Kidney tubule cell (primary cell): ENCODE measurements around the gene HELB.
"Not testable (repeated sequence)": the region's sequence is repeated elsewhere in the genome, so short reads cannot be mapped to it uniquely, and the experiment has no call there.

Experiments
- DNase-seq: peaks from one replicate; pipeline ENCODE4 v3.0.0-alpha.2; 2018; ENCODE audit warnings: low spot score

HELB gene

DNA sequence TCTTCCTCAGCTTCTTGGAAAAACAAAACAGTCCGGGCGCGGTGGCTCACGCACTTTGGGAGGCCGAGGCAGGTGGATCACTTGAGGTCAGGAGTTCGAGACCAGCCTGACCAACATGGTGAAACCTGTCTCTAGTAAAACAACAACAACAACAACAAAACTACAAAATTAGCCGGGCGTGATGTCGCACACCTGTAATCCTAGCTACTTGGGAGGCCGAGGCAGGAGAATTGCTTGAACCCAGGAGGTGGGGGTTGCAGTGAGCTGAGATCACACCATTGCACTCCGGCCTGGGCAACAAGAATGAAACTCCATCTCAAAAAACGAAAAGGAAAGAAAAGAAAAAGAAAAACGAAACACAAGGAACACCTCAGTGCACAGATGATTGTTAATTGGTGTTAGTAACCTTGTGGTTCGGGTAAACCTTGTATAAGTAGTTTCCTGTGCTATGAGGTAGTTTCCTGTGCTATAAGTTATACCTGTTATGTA, 1.1 kb downstream of the HELB start:
- not testable (repeated sequence) for DNase-seq

DNA sequence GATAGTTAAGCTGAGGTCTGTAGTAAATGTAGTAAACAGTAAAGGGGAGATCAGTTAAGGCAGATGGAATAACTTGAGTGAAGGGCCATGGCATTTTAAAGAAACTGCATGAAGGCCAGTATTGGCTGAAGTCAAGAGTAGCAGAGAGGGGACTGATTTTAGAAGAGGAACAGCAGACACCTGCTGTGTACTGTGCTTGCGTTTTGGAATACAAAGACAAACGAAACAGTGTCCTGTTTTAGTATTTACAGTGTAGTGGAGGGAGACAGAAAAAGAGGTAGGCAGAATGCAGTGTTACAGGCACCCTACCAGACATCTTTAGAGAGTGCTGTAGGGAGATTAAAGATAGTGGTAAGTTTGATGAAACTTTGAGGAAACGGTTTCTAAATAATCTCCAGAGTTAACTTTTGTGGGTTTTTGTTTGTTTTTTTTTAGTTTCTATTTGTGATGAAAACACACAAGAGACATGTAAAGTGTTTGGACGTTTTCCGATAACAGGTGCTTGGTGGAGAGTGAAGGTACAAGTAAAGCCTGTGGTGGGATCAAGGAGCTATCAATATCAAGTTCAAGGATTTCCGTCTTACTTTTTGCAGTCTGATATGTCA, 2.1 kb downstream of the HELB start:
- DNase-seq, result no peak

DNA sequence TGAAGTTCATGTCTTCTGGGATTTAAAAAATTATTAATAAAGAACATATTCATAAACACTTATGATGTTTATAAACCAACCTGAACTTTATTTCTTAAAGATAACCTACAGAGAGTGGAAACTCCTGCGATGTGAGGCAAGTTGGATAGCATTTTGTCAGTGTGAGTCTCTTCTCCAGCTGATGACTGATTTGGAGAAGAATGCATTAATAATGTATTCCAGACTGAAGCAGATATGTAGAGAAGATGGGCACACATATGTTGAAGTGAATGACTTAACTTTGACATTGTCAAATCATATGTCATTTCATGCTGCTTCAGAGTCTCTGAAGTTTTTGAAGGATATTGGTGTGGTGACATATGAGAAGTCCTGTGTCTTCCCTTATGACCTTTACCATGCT, 7.3 kb downstream of the HELB start:
- no peak for DNase-seq

DNA sequence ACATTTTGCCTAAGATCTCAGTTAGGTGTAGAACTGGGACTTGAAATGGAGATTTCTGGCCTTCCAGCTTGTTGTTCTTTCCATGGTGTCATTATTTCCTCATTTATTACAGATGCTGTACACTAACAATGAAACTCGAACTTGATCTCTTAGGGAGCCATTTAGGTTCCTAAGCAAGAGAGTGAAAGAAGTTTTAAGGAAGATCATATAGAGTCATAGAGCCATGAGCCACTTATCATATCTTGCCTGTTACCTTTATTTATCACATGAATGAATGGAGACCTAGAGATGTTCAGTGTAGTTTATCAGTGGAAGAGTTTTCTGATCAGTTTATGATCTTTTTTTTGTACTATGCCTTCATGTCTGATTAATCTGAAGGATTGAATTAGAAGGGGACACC, 9.9 kb downstream of the HELB start:
- DNase-seq, result no peak

DNA sequence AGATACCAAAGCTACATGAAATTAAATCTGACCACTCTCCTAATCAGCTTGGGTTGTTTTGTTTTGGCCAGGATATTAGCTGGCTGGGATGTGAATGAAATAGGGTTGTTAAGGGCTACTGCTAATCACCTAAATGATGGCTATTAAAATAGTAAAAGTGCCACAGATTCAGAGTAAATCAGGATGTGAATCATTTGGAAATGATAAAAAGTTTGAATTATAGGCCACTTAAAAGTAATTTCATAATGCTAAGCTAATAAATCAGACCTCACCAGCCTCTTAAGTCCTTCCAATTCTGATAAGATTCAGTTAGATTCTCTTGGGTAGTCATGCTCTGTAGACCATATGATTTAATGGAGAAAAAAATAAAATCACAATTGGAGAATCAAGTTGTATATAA, 12.0 kb downstream of the HELB start:
- no peak for DNase-seq

DNA sequence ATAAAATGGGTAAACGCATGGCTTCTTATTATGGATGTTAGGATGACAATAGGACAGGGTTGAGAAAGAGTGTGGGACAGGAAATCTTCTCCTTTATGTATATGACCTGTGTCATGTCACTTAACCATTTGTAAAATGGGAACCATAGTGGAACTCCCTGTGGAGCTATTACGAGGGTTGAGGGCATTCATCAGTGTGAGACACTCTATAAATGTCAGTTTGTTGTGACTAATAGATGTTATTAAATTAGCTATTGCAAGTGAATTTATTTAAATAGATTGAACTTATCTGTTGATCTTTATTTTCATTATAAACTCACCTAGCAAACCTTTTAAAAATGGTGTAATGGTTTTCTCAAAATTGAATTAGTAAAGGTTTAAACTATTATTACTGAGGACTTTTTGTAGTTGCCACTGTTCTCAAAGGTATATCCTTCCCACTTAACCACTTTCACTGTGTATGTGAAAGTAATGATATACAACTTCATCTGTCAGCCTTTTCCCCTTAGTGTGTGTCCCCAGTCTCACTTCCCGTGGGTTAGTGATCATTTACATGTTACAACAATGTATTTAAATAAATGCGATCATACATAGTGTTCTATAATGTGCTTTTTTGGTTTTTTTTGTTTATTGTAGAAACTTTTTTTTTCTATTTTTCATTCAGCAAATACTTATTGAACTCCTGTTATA, 17.1 kb downstream of the HELB start:
- no peak for DNase-seq

DNA sequence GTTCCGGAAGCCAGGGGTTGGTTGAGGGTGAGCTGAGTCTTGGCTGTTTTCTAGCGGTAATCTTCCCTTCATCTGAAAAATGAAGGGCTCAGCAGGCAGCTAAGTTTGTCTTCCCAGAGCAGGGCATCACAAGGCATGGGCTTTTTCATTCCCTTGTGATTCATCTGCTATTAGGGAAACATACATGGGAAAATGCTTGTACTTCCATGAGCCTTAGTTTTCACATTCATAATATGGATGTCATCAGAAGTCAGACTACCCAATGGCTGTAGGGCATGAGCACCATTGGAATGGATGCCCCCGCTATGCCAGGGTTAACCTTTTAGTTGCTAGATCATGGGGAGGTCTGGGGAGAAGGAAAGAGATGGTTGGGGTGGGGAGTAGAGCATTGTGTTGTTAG, 18.7 kb downstream of the HELB start:
- no peak for DNase-seq

DNA sequence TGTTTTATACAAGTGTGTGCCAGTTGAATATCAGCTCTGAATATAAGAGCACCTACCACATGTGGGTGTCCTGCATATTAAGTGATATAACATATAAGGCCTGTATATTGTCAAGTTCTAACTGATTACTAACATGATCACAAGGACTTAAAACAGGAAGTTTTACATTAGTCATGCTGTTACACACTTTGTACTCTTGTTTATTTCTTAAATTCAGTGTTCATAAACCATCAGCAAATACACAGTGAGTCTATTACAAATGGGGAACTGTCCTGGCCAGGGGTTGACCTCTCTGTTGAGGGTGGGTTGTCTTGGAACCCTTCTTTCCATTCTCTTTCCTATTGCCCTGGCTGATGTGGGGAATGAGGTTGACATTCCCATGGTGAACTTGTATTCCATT, 19.1 kb downstream of the HELB start:
- DNase-seq, result no peak

DNA sequence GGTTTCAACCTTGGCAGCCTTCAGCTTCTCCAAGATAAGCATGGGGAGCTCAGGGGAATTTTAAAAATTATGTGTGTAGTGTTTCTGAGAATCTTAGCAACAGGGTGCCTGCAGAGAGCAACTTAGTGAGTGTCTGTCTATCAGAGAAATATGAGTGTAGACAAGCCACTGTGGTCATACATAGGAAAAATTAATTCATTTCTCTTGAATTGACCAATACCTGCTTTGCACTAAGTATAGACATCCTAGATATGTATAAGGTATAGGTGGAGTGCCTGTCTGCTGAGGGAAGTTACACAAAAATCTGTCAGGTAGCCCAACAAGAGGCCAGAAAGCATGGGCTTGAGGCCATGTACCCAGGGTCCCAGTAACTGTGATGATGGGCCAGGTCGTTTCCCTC, 20.7 kb downstream of the HELB start:
- no peak for DNase-seq

DNA sequence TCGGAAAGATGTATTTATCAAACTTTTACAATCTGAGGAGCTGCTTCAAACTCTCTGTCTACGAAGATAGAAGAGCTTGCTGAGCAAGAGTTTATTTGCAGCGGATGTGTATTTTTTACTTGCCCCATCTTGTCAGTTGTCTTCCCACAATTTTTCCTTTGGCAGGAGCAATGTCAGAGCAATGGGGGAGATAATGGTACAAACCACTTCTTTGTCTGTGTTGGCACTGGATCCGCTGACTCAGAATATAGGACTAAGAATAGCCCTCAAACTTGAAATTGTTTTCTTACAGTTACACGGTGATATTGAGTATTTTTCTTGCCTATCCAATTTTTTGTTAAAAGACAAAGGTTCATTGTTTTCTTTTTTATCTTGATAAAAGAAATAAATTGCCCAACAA, 27.6 kb downstream of the HELB start:
- no peak for DNase-seq

DNA sequence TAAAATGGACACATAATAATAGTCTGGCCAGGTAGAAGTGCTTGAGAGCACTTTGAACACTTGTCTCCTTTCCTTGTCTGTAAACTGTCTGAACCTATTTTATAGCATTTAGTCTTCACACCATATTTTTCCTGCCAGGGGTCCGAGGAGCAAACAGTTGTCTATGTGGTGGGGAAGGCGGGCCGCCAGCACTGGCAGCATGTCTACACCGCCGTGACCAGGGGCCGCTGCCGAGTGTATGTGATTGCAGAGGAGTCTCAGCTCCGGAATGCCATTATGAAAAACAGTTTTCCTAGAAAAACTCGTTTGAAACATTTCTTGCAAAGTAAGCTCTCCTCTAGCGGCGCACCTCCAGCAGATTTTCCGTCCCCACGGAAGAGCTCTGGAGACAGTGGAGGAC, 28.7 kb downstream of the HELB start:
- no peak for DNase-seq

DNA sequence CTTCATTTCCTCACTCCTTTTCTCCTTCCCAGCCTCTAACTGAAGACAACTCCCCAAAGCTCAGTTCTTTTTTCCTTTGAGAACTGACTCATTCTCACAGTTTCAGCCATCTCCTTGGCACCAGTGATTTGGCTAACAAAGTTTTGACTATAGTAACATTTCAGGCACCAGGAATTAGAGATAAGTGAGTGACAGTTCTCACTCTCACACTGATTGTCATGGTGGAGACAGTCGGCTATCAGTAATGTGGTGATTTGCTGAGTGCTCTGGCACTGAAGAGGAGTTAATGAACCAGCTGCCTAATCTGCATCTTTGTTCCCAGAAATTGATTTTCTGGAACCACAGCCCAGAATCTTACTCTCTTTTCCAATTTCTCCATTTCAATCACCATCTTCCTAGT, 29.5 kb downstream of the HELB start:
- no peak for DNase-seq

DNA sequence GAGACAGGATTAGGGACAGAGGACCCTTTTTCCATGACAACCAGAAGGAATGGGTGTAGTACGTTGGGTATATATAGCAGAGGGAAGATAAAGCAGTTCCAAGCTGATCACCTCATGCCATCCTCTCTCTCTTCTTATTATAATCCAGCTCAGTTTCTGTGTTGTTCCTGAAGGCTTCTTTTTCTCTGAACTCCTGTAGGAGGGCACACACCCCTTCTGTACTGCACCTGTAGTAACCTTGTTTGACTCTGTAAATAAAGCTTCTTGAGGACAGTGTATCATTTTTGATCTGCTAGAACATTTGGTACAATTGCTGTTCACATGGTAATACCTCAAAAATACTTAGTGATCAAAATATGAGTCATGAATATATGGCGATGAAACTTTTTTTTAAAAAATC, 33.5 kb downstream of the HELB start:
- no peak for DNase-seq

DNA sequence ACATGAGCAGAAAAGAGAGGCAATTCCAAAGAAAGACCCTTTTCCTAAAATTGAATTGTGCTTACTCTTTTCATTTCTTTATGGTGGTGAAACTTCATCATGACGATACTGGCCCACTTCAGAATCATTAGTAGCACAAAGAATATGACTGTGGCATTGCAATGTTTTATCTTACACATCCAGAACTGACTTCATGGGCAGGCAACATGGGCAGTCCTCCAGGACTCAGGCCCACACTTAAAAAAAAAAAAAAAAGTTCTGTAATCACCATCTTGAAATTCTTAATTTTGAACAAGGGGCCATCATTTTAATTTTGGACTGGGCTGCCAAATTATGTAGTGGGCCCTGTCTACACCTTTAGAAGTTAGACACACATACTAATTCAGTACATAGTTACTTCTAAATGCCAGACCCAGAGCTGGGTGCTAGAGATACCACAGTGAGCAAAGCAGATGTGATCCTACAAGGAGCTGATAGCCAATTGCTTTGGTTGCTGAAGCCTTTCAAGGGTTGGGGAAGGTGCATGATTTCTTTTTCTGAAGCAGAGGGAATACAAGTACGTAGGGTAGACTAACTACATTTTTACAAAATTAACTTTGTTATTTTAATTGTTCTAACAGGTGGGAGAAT, 35.2 kb downstream of the HELB start:
- DNase-seq, result no peak

DNA sequence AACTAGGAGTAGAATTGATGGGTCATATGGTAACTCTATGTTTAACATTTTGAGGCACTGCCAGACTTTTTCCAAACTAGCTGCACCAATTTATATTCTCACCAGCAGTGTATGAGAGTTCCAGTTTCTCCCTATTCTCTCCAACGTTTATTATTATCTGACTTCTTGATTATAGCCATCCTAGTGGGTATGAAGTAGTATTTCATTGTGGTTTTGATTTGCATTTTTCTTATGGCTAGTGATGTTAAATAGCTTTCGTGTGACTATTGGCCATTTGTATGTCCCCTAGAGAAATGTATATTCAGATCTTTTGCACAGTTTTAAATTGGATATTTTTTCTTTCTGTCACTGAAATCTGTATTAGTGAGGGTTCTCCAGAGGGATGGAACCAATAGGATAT, 37.8 kb downstream of the HELB start:
- no peak for DNase-seq

DNA sequence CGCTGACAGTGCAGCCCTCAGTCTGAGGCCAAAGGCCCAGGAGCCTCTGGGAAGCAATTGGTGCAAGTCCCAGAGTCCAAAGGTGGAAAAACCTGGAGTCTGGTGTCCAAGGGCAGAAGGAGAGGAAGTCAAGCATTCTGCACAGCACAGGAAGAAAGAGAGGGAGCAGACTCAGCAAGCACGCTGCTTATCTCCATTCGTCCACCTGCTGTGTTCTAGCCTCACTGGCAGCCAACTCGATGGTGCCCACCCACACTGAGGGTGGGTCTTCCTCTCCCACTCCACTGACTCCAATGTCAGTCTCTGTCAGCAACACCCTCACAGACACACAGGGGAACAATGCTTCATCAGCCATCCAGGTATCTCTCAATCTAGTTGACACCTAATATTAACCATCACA, 38.8 kb downstream of the HELB start:
- no peak for DNase-seq

DNA sequence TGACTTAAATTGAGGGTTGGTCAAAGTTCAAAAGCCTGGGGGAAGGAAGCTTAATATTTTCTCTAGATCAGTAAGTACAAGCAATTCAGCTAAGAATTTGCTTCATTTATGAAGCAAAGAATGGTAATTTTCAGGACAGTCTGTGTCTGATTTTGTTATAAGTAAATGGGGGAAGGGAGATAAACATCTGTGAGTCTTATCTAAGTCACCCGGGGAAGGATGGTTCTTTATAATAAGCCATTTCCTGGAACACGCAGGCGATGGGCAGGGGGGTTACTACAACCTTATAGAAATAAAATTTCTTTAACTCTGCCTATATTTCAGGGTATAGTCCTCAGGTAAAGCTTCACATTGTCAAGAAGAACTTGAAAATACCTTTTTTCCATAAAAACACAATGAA, 42.9 kb downstream of the HELB start:
- no peak for DNase-seq

DNA sequence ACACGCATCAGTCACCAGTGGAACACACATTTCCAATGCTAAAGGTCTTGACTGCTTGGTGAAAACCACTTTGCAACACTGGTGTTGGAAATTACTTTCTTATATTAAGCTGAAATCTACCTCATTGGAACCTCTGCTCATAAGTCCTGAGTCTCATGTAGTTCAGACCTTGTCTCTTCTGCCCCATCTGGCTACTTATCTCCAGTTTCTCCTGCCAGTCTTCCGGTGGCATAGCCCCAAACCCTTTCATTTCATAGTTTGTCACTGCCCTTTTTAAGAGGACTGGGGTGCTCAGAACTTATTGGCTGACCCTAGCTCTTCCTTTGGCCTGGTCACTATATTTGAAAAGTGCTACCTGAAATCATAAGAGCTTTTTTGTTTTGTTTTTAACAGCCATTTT, 43.7 kb downstream of the HELB start:
- DNase-seq, result no peak

DNA sequence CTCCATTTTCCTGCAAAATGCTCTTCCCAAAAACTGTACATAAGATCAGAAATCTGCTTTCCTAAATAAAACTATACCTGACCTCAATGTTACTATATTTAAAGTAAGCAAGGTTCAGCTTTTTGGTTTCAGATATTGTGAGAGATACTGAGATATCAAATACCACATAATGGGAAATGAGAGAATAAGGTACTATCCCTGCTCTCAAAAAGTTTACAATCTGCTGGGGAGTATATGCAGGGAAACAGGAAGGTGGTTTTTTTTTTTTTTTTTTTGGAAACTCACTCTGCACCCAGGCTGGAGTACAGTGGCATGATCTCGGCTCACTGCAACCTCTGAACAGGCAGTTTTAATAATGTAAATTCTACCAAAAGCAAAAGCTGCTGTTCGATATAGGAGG, 49.0 kb downstream of the HELB start:
- no peak for DNase-seq

DNA sequence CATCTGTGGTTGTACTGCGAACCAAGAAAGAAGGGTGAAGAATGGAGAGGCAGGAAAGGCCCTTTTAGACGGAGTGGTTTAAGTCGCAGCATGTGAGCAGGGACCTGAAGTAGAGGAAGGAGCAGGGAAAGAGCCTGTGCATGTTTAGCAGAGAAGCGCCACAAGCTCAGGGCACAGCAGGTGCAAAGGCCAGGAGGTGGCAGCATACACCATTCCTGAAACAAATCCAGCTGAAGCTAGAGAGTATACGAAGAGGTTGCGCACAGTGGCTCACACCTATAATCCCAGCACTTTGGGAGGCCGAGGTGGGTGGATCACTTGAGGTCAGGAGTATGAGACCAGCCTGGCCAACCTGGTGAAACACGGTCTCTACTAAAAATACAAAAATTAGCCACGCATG, 49.9 kb downstream of the HELB start:
- DNase-seq, result peak; percentile 45

DNA sequence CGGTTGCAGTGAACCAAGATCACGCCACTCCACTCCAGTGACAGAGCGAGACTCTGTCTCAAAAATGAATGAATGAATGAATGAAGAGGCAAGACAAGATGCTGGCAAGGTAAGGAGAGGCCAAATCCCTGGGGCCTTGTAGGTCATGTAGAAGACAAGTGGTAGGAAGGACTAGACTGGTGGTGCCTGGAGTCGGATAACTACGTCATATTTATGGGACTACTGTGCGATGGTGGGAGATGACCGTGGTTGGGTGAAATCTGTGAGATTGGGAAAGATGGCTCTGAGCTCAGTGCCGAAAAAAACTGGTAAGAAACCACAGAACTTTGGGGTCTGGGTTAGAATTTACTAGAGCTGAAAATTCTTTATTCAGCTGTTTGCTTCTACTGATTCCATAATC, 50.6 kb downstream of the HELB start:
- DNase-seq, result no peak

DNA sequence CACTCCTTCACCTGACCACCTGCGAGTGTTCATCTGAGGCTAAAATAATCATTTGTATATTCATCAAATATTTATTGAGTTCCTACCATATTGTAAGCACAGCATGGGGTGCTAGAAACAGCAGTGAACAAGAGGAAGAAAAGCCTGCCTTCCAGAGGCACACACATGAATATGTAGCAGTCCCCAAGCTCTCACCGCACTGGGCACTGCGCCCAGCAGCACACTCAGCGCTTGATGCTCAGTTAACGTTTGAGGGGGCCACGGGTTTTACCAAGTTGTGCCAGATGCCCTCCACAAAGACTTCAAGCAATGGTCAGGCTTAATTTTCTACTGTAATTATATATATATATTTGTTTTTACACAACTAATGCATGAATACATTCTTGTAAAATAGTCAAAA, 52.0 kb downstream of the HELB start:
- peak; percentile 7 for DNase-seq

DNA sequence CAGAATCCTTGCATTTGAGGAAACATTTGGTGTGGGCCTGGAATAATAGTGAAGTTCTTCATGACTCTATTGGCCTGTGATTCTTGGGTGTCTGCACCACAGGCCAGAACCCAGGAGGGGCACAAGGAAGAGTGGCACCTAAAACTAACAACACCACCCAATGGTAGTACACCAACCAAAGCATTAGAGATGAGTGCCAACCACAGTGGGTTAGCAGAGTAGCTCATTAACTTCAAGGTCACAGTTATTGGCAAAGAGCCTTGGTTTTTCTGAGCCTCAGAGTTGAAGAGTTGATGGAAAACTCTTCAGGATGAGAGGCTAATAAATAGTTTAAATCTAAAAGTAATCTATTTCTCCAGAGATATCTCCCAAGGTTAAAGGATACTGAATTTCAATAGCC, 57.0 kb downstream of the HELB start:
- peak; percentile 16 for DNase-seq

DNA sequence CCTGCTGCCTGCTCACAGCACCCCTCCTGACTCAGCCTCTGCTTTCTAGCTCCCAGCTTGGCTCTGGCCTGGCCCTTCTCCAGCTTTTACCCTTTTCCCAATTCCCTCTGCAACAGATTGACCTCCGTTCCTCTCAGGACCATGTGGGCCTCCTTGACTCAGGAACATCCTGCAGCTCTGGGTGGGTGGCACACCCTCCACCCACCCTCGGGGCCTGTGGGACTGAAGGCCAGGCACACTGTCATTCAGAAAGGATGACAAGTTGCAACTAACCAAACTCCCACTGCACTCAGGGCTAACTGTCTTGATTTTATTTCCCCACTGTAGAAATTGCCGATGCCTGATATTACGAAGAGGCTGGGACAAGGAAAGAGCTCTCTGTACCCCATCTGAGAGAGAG, 59.4 kb downstream of the HELB start:
- DNase-seq, result no peak
